ENCODE data around the gene ATAD3A. TPM values are rescaled to one million over a fixed set of nuclear protein-coding genes. Genes with fewer than 3 reads are reported as not detected.

The ATAD3A gene
- total and polyA plus RNA-seq, 2 of the 4 experiments (the other 2 are of a cell fraction), result 27.2 to 34.0 TPM

- no peak overlapping the region for H2BK20ac ChIP-seq (ENCODE audit: low read depth, low read length)
- H3K9me1 ChIP-seq (ENCODE audit: insufficient read depth, low read length), result no peaks in the 10 kb centered on the region; the same call in 1 of the 2 replicates
- peaks cover 40% of the 10 kb centered on the region for H4K20me1 ChIP-seq (ENCODE audit: insufficient read depth, low read length)
- in situ Hi-C loops (cut with MboI; ENCODE audit: low sequenced_read_pairs) (no loop called here), intact Hi-C loops (cut with micrococcal nuclease) (no loop called here), dilution Hi-C loops (cut with HindIII; ENCODE audit: low sequenced_read_pairs, unreplicated experiment) (no loop called here)
- peaks cover 17% of the 10 kb centered on the region; the same call in 1 of the 2 replicates for H3K36me3 ChIP-seq (ENCODE audit: control insufficient read depth, insufficient read depth, low read length)
- no peak overlapping the region for H3K4me3 ChIP-seq (ENCODE audit: insufficient read depth, low read depth, low read length)
- H4K91ac ChIP-seq (ENCODE audit: insufficient read depth, low read depth, low read length), result no peak overlapping the region
- BruUV-seq (replicated peaks), result no TSS peak
- H3K4ac ChIP-seq (ENCODE audit: low read depth, low read length), result no peak overlapping the region
- H3K4me1 ChIP-seq (ENCODE audit: control insufficient read depth, insufficient read depth, low read length), result peaks cover 6% of the 10 kb centered on the region; the same call in 1 of the 2 replicates
- H3K23ac ChIP-seq (ENCODE audit: low read depth, low read length), result no peak overlapping the region
- H3K4me2 ChIP-seq (ENCODE audit: low read depth, low read length), result no peak overlapping the region
- no peak overlapping the region for H3K14ac ChIP-seq (replicated peaks; ENCODE audit: low read depth, low read length)
- H4K8ac ChIP-seq (ENCODE audit: low read depth in 2 of 2, low read length in 2 of 2), result no peak overlapping the region
- no peak overlapping the region for H3K56ac ChIP-seq (ENCODE audit: extremely low read depth, insufficient read depth, low read length)
- ATAC-seq (ENCODE audit: low read depth), result no peak
- H3K27me3 ChIP-seq (ENCODE audit: control insufficient read depth, insufficient read depth, low read length), result no peaks in the 10 kb centered on the region
- H2BK5ac ChIP-seq (ENCODE audit: low read depth, low read length, poor library complexity, severe bottlenecking), result no peak overlapping the region
- POLR2A ChIA-PET (ENCODE audit: unreplicated experiment), result interaction anchor here (0.5 kb wide), 1 partner anchor 9 kb away, joined by 3 read pairs; no protein-coding TSS in a partner anchor
- no peak for DNase-seq
- WGBS, 2 experiments (ENCODE audit: extremely low coverage in 2 of 2, insufficient read length in 1 of 2), result 92% methylated on average over 9 of the region's 19 CpGs; no CpG with 5 or more reads in 1 of the 2 experiments
- H3K9me3 ChIP-seq (ENCODE audit: control insufficient read depth, insufficient read depth, low read length), result no peaks in the 10 kb centered on the region
- no peak overlapping the region for H4K5ac ChIP-seq (ENCODE audit: low read depth, low read length)
- CTCF ChIA-PET, result no interaction called here
- H3K79me1 ChIP-seq (ENCODE audit: low read depth in 1 of 2, low read length in 2 of 2), result peaks cover 13 to 67% of the 10 kb centered on the region in 2 experiments
- H3K27ac ChIP-seq (ENCODE audit: insufficient read depth, low read length), result no peak overlapping the region
- no peak overlapping the region for H2BK15ac ChIP-seq (ENCODE audit: low read depth, low read length)
- no peak for TF ChIP-seq ELK1 (IDR thresholded peaks at IDR 0.05; ENCODE audit: borderline replicate concordance, low read depth, low read length)
- no peak for TF ChIP-seq POLR2A (IDR thresholded peaks at IDR 0.05; ENCODE audit: low read depth, low read length)
- TF ChIP-seq SMC3 (IDR thresholded peaks at IDR 0.05; ENCODE audit: low read depth, low read length), result no peak
- TF ChIP-seq RFX5 (IDR thresholded peaks at IDR 0.05; ENCODE audit: low read depth, low read length), result no peak
- TF ChIP-seq MAZ (IDR thresholded peaks at IDR 0.05; ENCODE audit: borderline replicate concordance, low read depth, low read length), result no peak
- TF ChIP-seq RAD21 (IDR thresholded peaks at IDR 0.05; ENCODE audit: low read length), result no peak
- TF ChIP-seq NFE2L2 (IDR thresholded peaks at IDR 0.05; ENCODE audit: low read depth, low read length), result no peak
- no peak for TF ChIP-seq FOS (IDR thresholded peaks at IDR 0.05; ENCODE audit: low read depth, low read length)
- TF ChIP-seq MXI1 (IDR thresholded peaks at IDR 0.05; ENCODE audit: borderline replicate concordance, low read depth, low read length), result no peak
- no peak for TF ChIP-seq RCOR1 (IDR thresholded peaks at IDR 0.05; ENCODE audit: insufficient replicate concordance, low read length)
- TF ChIP-seq CTCF (conservative IDR thresholded peaks at IDR 0.05; ENCODE audit: low read depth, low read length), result no peak
- no peak for TF ChIP-seq MAFK (IDR thresholded peaks at IDR 0.05; ENCODE audit: low read depth, low read length)
- no peak for TF ChIP-seq USF2 (IDR thresholded peaks at IDR 0.05; ENCODE audit: low read depth, low read length)
- no peak overlapping the region for H2BK120ac ChIP-seq (ENCODE audit: low read depth, low read length)
- no peak overlapping the region for H2AK5ac ChIP-seq (ENCODE audit: low read depth, low read length)
- no peak overlapping the region for H3K18ac ChIP-seq (ENCODE audit: low read depth, low read length)
- no peak overlapping the region for H3K9ac ChIP-seq (ENCODE audit: low read depth, low read length)
- no peak overlapping the region for H2AFZ ChIP-seq (replicated peaks; ENCODE audit: low read length, poor library complexity)
- H2AK9ac ChIP-seq (replicated peaks; ENCODE audit: low read depth, low read length, poor library complexity), result no peak overlapping the region
Measured at GRCh38 chr1:1547476-1547875, 35.5 kb downstream of the ATAD3A start.

Measured in IMR-90 (cell line).